Suppressor macrophage treated with lipopolysaccharide for 1 hour (primary cell): ENCODE measurements around the gene PPP2R3B.
"Not testable (repeated sequence)": the region's sequence is repeated elsewhere in the genome, so short reads cannot be mapped to it uniquely, and the experiment has no call there.

Experiments
- DNase-seq, 3 donors: peaks; one replicate each; pipeline ENCODE4 v3.0.0-alpha.2; 2020 to 2022

PPP2R3B gene

DNA sequence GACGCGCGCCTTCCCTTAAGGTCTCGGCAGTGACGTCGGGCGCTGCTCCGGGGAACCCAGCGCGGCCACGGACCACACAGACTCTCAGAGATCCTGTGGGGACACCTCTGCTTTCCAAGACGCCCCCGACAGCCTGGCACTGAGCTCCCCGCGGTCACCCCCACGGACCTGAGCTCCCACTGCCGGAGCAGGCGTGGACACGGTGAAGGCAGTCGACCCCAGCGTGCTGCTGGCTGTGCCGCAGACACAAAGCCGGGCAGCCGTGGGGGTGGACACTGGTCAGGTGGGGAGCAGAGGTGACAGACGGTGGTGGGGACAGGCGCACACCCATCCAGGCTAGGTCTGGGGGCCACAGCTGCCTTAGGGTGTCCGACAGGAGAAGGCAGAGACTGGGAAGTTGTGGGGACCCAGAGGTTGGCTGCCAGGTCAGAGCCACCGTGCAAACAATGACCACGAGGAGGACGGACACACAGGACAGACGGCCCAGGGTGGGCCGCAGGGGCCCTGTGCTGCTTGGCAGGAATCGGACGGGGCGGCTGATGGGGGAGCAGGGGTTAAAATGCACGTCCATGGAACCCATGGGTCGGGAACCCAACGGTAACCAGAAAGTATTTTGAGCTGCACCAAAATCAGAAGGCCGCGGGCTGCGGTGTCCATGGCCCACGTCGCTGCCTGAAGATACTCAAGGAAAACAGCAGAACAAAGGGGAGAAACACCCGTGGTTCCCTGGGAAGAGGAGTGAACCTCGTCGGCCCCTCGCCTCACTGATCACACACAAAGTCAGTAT lies 51.5 kb downstream of the PPP2R3B start:
- no peak for DNase-seq

DNA sequence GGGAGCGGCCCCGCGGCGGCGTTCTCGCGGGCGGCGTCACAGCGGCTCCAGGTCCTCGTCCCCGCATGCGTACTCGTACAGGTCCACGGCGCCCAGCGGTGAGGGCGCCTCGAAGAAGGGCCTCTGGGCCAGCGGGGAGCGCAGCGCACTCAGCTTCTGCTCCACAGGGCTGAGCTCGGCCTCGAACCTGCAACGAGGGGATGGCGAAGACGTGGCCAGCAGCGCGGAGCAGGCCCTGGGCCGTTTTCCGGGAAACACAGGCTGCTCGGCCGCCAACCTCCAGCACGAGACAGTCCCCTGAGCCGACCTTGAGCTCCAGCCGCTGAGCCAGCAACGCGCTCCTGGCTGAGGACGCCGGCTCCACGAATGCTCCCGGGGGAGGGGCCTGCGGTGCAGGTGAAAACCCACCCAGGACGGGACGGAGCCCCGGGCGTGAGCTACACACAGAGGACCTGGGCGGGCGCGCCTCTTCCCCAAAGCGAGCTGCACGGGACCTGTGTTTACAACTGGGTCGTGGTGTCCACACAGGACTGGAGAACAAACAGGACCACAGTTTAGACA lies 52.3 kb downstream of the PPP2R3B start:
- DNase-seq = no peak

DNA sequence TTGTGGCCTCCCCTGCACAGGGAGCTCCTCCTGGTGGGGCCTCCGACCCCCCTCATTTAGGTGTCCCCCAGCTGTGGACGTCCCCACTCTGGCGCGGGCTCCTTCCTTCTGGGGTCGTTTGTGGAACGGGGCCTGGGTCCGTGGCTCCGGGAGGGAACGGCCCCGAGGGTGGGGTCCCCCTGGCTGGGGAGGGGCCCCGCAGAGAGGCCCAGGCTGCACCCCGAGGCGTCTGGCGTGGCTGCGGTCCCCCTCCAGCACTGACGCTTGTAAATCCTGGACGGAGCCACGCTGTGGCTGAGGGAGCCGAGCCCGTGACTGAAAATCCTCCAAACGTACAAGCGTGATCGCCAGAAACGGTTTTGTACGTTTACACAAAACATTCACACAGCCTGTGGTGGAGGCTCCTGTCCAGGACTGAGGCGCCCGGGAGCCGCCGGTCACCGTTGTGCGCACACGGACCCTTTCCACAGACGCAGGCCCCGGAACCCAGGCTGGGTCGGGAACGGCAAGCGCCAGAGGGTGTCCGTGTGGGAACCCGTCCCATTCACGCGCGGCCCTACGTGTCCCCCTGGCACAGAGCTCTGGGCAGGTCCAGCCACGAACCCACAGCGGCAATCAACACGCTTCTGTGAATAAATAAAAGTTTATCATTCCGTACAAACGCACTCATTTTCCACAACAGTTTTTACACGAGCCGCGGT lies 52.9 kb downstream of the PPP2R3B start:
- no peak for DNase-seq

DNA sequence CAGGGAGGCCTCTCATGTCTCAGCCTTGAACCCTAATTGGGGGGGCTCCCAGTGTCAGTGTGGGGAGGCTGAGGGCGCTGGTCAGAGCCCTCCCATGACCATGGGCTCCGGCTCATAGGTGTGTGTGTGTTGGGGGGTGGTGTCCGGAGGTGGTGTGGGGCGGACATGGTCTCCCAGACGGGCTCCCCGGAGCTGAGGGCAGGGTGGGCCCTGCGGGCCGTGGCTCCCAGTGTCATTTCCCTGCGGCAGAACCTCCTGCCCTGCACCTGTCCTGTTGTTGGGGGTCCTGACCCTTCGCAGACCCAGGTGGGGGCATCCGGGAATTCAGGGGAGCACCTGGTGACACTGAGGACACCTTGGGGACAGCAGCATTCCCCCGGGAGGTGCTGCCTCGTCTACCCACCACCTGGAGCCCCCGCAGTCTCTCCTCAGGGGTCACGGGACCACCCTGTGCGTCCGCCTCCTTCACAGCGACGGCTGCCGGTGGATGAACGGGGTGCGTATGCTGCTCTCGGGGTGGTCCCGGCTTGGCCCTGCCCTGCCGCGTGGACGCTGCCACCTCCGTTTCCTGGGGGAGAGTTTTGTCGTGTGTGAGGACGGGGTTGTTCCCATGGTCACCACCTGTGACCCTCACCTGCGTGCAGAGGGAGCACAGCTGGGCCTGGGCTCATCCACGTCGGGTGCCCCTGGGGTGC lies 53.6 kb downstream of the PPP2R3B start:
- no peak for DNase-seq

DNA sequence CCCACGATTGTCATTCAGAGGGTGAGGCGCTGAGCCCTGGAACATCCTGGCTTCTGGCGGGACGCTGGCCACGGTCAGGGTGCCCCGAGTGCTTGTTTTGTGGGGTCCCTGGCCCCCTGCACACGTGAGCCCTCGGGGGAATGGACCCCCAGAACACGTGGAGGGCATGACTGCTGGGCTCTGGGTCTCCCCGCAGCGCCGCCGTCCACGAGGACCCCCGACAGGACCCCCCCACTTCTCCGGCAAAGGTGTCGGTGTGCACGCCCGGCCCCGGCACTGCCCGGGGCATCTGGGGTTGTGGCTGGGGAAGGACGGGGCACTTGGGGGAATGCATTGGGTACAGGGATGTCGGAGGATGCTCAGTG lies 54.2 kb downstream of the PPP2R3B start:
- DNase-seq = no peak

DNA sequence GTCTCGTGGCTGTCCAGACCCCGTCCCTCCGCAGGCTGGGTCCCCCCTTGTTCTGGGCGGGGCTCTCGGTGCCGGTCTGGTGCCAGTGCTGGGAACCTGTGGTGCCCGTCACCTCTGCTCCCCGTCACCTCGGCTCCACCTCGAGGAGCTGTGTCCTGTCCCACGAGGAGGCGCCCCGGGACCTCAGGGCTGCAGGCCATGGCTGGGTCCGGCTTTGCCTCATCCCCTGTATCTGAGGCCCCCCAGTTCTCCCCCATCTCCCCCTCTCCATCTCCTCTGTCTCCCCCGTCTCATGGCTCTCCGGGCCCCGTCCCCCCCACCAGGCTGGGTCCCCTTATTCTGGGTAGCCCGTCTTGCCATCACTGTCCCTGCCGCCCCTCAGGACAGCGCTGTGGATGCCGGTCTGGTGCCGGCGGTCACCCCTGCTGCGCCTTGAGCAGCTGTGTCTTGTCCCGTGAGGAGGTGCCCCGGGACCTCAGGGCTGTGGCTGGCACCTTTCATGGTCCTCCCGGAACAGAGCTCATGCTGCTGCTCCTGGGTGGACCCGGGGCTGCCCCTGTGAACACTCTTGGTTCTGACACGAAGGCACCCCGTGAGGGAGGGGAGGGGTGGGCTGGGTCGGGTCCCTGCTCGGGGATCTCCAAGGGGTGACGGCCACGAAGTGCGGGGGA lies 54.7 kb downstream of the PPP2R3B start:
- DNase-seq = no peak

DNA sequence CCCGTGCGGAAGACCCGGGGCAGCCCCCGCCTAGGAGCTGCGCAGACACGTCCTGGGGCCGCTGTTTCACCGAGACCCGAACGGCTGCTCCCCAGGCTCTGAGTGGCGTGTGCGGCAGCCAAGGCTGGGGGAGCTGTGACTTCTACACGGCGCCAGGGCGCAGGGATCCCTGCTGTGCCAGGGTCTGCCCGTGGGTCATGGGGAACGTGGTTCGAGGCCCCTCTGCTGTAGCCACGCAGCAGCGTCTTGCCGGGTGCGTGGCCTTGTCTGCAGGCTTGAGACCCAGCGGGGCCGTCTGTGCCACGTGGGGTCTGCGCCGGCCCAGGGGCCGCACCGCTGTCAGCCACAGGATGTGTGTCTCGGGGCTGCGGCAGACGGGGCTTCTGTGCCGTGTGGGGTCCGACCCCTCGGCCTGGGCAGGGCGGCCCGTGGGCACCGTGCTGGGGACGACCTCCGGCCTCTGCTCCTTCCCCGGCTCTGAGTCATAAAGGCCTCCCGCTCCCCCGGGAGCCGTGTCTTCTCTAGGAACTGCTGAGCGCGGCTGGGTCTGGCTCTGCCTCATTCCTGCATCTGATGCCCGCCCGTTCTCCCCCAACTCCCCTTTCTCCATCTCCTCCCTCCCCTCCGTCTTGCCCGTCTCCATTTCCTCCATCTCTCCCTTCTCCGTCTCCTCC lies 55.4 kb downstream of the PPP2R3B start:
- DNase-seq = peak in 2 of 3 donors; percentile 6 to 36

DNA sequence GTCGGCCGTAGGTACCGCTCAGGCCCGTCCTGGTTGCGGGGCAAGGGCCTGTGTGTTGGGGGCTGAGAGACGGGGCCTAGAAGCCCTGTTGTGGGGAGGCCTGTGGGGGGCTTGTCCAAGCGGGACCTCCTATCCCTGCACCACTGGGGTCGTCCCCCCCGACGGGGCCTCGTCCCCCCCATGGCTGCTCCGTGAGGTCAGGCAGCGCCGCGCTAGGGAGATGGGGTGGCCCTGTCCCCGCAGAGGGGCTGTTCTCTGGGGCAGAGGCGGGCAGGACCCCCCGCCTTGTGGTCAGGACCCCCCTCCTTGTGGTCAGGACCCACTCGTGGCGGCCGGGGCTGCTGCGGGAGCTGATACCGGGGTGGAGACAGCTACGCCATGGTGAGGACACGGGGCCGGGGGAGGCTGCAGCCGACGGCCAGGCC lies 56.0 kb downstream of the PPP2R3B start:
- DNase-seq = no peak

DNA sequence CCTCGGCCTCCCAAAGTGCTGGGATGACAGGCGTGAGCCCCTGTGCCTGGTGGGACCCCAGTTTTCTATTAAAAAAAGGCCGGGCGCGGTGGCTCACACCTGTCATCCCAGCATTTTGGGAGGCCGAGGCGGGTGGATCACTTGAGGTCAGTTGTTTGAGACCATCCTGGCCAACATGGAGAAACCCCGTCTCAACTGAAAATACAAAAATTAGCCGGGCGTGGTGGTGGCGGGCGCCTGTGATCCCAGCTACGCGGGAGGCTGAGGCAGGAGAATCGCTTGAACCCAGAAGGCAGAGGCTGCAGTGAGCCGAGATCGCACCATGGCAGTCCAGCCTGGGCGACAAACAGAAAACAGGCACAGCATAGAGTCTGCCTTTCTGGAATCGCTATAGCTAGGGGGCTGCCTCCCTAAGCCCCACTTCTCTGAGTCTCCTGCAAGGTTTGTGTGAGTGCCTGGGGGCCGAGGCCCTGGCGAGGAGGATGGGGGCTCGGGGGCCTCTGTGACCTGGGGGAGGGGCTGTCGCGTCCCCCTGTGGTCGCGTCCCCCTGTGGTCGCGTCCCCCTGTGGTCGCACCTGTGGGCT lies 56.5 kb downstream of the PPP2R3B start:
- not testable (repeated sequence) for DNase-seq

DNA sequence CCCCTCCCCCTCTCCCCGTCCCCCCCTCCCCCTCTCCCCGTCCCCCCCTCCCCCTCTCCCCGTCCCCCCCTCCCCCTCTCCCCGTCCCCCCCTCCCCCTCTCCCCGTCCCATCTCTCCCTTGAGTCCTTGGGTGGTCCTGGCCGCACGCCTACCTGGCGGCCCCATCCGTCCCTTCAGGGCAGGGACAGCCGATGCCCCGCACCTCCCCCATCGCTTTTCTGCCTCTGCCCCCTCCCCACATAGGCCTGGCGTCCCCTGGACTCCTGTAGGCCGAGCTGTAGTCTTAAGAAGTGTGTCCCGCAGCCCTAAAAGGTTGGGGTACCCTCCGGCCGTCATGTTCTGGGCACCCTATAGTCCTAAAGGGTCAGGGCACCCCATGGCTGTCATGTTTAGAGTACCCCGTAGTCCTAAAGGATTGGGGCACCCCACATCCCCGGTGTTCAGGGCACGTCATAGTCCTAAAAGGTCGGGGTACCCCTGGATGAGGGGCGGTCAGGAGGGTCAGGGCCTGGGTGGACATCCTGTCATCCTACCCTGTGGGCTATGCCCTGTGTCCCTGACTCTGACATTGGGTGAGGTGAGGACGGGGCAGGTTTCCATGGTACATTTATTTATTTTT lies 57.3 kb downstream of the PPP2R3B start:
- no peak for DNase-seq

DNA sequence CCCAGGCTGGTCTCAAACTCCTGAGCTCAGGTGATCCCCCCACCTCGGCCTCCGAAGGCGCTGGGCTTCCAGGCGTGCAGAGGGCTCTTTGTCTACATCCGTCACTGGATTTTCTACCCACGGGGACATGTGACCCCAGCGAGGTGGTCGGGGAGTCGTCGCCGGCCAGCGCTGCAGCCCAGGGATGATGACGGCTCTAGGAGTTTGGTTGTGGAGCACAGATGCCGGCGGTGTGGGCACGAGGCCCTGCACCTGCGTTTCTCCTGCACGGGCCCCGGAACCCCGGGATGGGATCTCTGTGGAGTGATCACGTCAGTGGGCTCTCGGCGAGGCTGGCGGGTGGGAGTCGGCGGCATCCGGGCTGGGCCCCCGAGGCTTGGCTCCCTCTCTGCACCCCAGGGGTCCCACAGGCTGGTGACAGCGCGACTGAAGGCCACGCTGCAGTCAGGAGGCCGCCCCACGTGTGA lies 59.0 kb downstream of the PPP2R3B start:
- DNase-seq = no peak

DNA sequence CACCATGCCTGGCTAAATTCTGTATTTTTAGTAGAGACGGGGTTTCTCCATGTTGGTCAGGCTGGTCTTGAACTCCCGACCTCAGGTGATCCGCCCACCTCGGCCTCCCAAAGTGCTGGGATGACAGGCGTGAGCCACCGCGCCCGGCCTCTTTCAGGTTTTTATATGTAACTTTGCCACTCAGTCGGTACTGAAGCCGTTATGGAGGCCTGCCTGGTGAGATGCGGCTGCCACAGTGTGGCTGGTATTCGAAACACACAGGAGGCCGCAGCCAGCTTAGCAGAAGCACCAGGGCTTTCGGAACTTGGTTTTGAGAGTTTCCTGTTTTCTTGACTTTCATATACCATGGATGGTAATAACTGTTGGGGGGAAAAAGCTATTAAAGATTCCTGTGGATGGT lies 62.0 kb downstream of the PPP2R3B start:
- peak; percentile 23 to 46 (median 23) for DNase-seq

DNA sequence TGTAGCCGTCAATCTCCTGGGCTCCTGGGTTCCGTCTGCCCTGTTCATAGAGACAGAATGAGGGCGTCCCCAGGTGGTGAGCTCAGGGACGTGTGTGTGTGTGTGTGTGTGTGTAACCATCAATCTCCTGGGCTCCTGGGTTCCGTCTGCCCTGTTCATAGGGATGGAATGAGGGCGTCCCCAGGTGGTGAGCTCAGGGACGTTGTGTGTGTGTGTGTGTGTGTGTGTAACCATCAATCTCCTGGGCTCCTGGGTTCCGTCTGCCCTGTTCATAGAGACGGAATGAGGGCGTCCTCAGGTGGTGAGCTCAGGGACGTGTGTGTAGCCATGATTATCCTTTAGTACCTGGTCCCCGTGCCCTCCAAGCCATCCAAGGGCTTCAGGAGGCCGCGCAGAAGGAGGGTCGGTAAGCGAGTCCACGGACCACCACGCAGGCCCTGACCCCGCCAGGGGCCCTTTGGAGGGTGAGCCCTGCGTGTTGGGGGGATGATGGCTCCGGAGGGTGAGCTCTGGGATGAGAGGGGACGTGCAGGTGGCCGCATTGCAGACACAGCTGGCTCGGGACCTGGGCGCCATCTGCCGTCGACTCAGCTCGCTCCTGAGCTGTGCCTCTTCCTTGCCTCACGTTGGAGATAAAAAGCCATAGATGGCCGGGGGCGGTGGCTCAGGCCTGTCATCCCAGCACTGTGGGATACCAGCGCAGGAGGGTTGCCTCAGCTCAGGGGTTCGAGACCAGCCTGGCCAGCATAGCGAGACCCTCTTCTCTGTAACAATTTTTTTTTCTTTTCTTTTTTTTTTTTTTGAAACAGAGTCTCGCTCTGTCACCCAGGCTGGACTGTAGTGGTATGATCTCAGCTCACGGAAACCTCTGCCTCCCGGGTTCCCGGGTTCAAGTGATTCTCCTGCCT lies 62.7 kb downstream of the PPP2R3B start:
- DNase-seq = peak; percentile 19 to 34 (median 34)

DNA sequence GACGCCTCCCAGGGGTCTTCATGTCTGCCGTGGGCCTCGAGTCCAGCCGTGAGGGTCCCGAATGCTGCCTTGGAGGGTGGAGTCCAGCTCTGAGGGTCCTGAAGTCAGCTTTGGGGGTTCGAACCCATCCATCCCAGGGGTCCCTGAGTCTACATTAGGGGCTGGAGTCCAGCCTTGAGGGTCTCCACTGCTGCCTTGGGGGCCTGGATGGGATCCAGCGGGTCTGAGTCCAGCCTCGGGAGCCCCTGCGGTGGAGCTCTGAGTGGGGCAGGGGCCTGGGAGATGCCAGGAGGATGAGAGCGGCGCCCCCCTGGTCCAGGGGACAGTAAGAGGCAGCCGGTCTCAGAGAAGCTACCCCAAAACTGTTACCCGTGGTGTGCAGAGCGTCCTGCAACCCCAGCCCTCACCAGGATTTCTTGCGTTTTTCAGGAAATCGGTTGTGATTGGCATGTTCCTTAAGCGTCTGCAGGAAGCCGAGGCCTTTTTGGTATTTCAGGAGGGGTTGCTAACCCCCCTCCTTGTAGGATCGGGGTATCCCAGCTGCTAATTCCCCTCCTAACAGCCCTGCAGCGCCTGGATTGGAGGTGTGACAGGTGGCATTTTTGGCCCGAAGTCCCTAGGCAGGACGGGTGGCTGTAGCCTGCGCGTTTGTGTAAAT lies 66.5 kb downstream of the PPP2R3B start:
- DNase-seq = peak; percentile 36 to 43 (median 41)

DNA sequence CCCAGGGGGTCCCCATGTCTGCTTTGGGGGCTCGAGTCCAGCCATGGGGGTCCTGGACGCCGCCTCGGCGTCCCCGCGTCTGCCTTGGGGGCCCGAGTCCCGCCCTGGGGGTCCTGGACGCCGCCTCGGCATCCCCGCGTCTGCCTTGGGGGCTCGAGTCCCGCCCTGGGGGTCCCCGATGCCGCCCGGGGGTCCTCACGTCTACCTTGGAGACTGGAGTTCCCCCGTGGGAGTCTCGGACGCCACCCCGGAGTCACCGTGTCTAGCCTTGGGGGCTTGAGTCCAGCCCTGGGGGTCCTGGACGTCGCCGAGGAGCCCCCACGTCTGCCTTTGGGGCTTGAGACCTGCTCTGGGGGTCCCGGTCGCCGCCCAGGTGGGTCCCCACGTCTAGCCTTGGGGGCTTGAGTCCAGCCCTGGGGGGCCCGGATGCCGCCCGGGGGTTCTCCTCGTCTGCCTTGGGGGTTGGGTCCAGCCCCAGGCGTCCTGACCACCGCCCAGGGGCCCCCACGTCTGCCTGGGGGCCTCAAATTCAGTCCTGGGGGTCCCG lies 67.1 kb downstream of the PPP2R3B start:
- peak in 1 of 3 donors; percentile 10 for DNase-seq

DNA sequence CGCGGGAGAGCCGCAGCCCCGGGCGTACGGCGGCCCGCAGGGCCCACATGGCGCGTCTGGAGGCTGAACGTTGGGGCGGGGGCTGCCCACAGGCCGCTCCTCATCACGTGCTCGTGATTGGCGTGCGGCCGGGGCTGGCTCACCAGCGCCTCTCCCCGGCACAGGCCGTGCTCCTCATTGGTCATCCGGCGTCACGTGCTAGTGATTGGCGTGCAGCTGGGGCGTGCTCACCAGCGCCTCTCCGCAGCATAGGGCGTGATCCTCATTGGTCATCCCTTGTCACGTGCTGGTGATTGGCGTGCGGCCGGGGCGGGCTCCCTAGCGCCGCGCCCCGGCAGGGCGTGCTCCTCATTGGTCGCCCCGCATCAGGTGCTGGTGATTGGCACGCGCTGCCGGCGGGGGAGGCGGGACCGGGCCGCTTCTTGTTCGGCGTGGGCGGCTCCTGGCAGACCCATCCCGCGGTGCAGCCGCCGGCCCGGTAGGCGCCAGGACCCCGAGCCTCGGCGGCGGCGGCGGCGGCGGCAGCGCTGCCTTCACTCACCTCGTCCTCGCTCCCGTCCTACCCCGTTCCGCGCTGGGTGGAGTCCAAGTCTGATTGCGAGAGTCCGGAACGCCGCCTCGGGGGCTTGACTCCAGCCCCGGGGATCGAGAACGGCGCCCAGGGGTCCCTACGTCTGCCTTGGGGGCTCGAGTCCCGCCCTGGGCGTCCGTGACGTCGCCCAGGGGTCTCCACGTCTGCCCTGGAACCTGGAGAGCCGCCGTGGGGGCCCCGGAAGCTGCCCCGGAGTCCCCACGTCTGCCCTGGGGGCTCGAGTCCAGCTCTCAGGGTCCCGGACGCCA lies 67.7 kb downstream of the PPP2R3B start, which contains the start of gene GTPBP6:
Gene GTPBP6, minus strand, starts transcription at position 58 of the 840 bp plus-strand sequence. Its CDS starts 9 bp downstream, at position 49.
- DNase-seq = peak; percentile 99 to 100 (median 100)

DNA sequence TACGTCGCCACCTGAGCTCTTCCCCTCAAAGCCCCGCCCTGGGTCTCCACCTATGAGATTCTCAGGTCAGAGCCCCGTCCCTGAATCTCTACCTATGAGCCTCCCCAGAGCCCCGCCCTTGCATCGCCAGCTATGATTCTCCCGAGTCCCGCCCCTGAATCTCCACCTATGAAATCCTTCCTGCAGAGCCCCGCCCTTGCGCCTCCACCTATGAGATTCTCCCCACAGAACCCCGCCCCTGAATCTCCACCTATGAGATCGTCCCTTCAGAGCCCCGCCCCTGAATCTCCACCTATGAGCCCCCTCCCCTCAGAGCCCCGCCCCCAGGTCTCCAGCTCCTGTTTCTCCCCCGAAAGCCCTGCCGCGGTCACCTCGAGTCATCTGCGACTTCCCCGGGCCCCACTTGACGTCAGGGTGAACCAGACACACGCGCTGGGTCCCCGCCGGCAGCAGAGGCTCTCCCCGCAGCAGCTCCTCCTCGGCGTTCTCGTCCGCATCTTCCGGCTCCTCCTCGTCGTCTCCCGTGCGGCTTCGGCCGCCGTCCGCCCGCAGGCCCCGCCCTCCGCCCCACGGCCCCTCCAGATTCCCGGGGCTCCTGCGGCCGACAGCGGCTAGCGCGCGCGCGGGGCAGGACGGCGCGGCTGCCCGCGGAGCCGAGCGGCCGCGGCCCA lies 68.5 kb downstream of the PPP2R3B start:
- DNase-seq = peak; percentile 99 to 100 (median 99)
